HepG2 (cell line): ENCODE measurements around the gene IL22. TPM values are rescaled to one million over a fixed set of nuclear protein-coding genes. Genes with fewer than 3 reads are reported as not detected.

Source experiments
- ATAC-seq: fragments of 200-7000 bp; cut with Tn5 transposase; 3 replicates; pipeline ENCODE4 v1.9.1; 2020; ENCODE audit warnings: mild to moderate bottlenecking, moderate library complexity
- BruUV-seq: library from RNA; stranded (reverse); fragments of 400-500 nt; replicated peaks from 2 replicates; lab custom pipeline; 2021; lab: Mats Ljungman, UMichigan
- CTCF ChIA-PET: fragments of 300-600 bp; formaldehyde crosslinking; extraction: SDS; loops from one replicate; lab custom pipeline; 2021; ENCODE audit warnings: low total read pairs, inconsistent platforms, low intra/inter-chr PET ratio; lab: Yijun Ruan, JAX
- POLR2A ChIA-PET: fragments of 350-600 bp; sonication (Branson Sonifier 250); formaldehyde crosslinking; loops from one replicate; lab custom pipeline; 2020; ENCODE audit warnings: antibody characterized with exemption, inconsistent platforms; lab: Yijun Ruan, JAX
- DNase-seq: peaks from one replicate; pipeline ENCODE4 v3.0.0-alpha.2; 2015; ENCODE audit warnings: low spot score
- FAIRE-seq: peaks from 3 replicates; lab custom pipeline; 2011; peaks lifted over from hg19 to GRCh38; lab: Jason Lieb, UNC
- H2AFZ ChIP-seq: one replicate; pipeline ENCODE4 v1.6.1; 2011; ENCODE audit warnings: low read length, inconsistent platforms
- H3K27ac ChIP-seq: fragments of 300-600 bp; 3 replicates; pipeline ENCODE4 v1.8.0; 2011; ENCODE audit warnings: mixed run types, mild to moderate bottlenecking, mixed read lengths, low read length, inconsistent platforms; ENCODE audit not compliant: insufficient read depth; ENCODE audit errors: extremely low read length
- H3K27me3 ChIP-seq, 2 experiments: fragments of 200-600 bp in 1 of 2; 2 replicates in 1 of 2; 3 replicates in 1 of 2; pipeline versions ENCODE4 v1.6.0 to v1.8.0; 2011; ENCODE audit warnings: low read length in 2 of 2, mild to moderate bottlenecking in 2 of 2, moderate library complexity in 2 of 2, inconsistent platforms in 1 of 2; ENCODE audit not compliant: insufficient read depth in 2 of 2, control insufficient read depth in 1 of 2
- H3K36me3 ChIP-seq, 2 experiments: fragments of 200-600 bp in 1 of 2; replicated peaks in 1 of 2; 2 replicates in 1 of 2; 3 replicates in 1 of 2; pipeline versions ENCODE4 v1.5.1 to v1.8.0; 2011; ENCODE audit warnings: low read length in 2 of 2, inconsistent platforms in 1 of 2; ENCODE audit not compliant: insufficient read depth in 2 of 2, control insufficient read depth in 1 of 2
- H3K4me1 ChIP-seq: 2 replicates; pipeline ENCODE4 v1.5.1; 2012; ENCODE audit warnings: low read length, inconsistent platforms; ENCODE audit not compliant: insufficient read depth
- H3K4me2 ChIP-seq: 2 replicates; pipeline ENCODE4 v1.6.0; 2011; ENCODE audit warnings: low read depth, low read length, inconsistent platforms
- H3K4me3 ChIP-seq, 3 experiments: fragments of 200-600 bp in 1 of 3; sonication (generic), shearing (Covaris generic) in 1 of 3; replicated peaks in 1 of 3; 2 replicates each; pipeline ENCODE4 v1.5.1; 2011 to 2016; ENCODE audit warnings: low read length in 3 of 3, inconsistent platforms in 2 of 3, low read depth in 2 of 3, mild to moderate bottlenecking in 2 of 3, control low read depth in 1 of 3, mixed read lengths in 1 of 3; ENCODE audit not compliant: insufficient read depth in 1 of 3
- H3K79me2 ChIP-seq: one replicate; pipeline ENCODE4 v1.6.1; 2011; ENCODE audit warnings: low read length, inconsistent platforms; ENCODE audit not compliant: insufficient read depth
- H3K9ac ChIP-seq: 2 replicates; pipeline ENCODE4 v1.6.0; 2011; ENCODE audit warnings: mild to moderate bottlenecking, low read depth, low read length, inconsistent platforms; ENCODE audit not compliant: insufficient read depth
- H3K9me3 ChIP-seq: 2 replicates; pipeline ENCODE4 v1.5.1; 2012; ENCODE audit warnings: mild to moderate bottlenecking, low read length
- H4K20me1 ChIP-seq: 2 replicates; pipeline ENCODE4 v1.6.0; 2011; ENCODE audit warnings: inconsistent platforms, mild to moderate bottlenecking, low read length, moderate library complexity; ENCODE audit not compliant: insufficient read depth
- ATF1 ChIP-seq: IDR thresholded peaks from 2 replicates; pipeline ENCODE4 v1.6.1; 2016; ENCODE audit warnings: mild to moderate bottlenecking, control low read depth
- BHLHE40 ChIP-seq: IDR thresholded peaks from 2 replicates; pipeline ENCODE4 v1.6.1; 2011; ENCODE audit warnings: low read length, improper control_type of control experiment
- KLF16 ChIP-seq, 2 experiments: sonication (generic) in 1 of 2; formaldehyde crosslinking in 1 of 2; IDR thresholded peaks; 2 replicates each; pipeline versions ENCODE4 v1.6.1 to v1.8.0; 2016 to 2023; ENCODE audit warnings: missing genetic modification reagents in 2 of 2, missing compliant biosample characterization in 1 of 2
- MEIS2 ChIP-seq: sonication (generic); formaldehyde crosslinking; IDR thresholded peaks from 2 replicates; pipeline ENCODE4 v1.9.0; 2021; ENCODE audit warnings: mild to moderate bottlenecking, missing genetic modification reagents
- MLX ChIP-seq: IDR thresholded peaks from 2 replicates; pipeline ENCODE4 v1.6.1; 2016
- SNAPC4 ChIP-seq: sonication (generic); formaldehyde crosslinking; IDR thresholded peaks from 2 replicates; pipeline ENCODE4 v1.4.0; 2020; ENCODE audit warnings: mild to moderate bottlenecking, missing genetic modification reagents
- SP2 ChIP-seq: sonication (generic); formaldehyde crosslinking; IDR thresholded peaks from 2 replicates; pipeline ENCODE4 v1.5.1; 2020; ENCODE audit warnings: mild to moderate bottlenecking, missing genetic modification reagents
- ZNF253 ChIP-seq: sonication (generic); formaldehyde crosslinking; IDR thresholded peaks from 2 replicates; pipeline ENCODE4 v1.8.0; 2022; ENCODE audit warnings: mild to moderate bottlenecking, missing genetic modification reagents, borderline replicate concordance
- ZNF33A ChIP-seq: sonication (generic); formaldehyde crosslinking; IDR thresholded peaks from 2 replicates; pipeline ENCODE4 v1.5.1; 2020; ENCODE audit warnings: missing genetic modification reagents, mild to moderate bottlenecking, moderate library complexity, borderline replicate concordance
- ZNF660 ChIP-seq: sonication (generic); formaldehyde crosslinking; IDR thresholded peaks from 2 replicates; pipeline ENCODE4 v1.5.1; 2020; ENCODE audit warnings: mild to moderate bottlenecking, low read depth, missing genetic modification reagents, borderline replicate concordance
- WGBS: methylation state at CpG from one replicate; pipeline ENCODE4 v1.1.6; 2017; ENCODE audit warnings: low lambda C conversion rate; 5-methylcytosine and 5-hydroxymethylcytosine counted together
- in situ Hi-C: cut with HindIII; loops from 2 replicates; pipeline ENCODE4 v1.10.0; 2017; ENCODE audit warnings: low pct_unique_long_range_greater_than_20kb; ENCODE audit not compliant: extremely low pct_ligation_motif_present
- intact Hi-C: fragments of 100-400 bp; cut with micrococcal nuclease; formaldehyde crosslinking; loops from one replicate; pipeline ENCODE4 v1.10.0; 2022; ENCODE audit not compliant: unreplicated experiment
- polyA plus RNA-seq, 8 experiments: library from polyadenylated mRNA; depleted of rRNA in 3 of 8; stranded (reverse) in 7 of 8; unstranded in 1 of 8; fragments of >200 nt; fragmentation: Illumina TruSeq in 4 of 8; extraction: Trizol in 4 of 8; gene quantifications; 2 replicates each; pipeline versions ENCODE4 v1.2.1 to v1.2.3, GENCODE V29; 2011 to 2016; ENCODE audit warnings: low read depth in 4 of 8, missing spikeins in 1 of 8, mixed read lengths in 1 of 8; ENCODE audit not compliant: insufficient read depth in 1 of 8
- total RNA-seq, 5 experiments: library from RNA; depleted of rRNA; stranded (reverse); fragments of >200 nt; fragmentation: Illumina TruSeq; extraction: Trizol; gene quantifications; 2 replicates each; pipeline ENCODE4 v1.2.3, GENCODE V29; 2016; ENCODE audit warnings: low read depth in 1 of 5
- TF ChIP-seq, protein P1 (sequence below): sonication (generic); formaldehyde crosslinking; IDR thresholded peaks from 2 replicates; pipeline ENCODE4 v1.4.0; 2020; ENCODE audit warnings: missing genetic modification reagents, mild to moderate bottlenecking, borderline replicate concordance

The IL22 gene
- total and polyA plus RNA-seq, 2 of the 13 experiments (the other 11 are each of a cell fraction or from before 2014, with no cell fraction given) = not detected

DNA sequence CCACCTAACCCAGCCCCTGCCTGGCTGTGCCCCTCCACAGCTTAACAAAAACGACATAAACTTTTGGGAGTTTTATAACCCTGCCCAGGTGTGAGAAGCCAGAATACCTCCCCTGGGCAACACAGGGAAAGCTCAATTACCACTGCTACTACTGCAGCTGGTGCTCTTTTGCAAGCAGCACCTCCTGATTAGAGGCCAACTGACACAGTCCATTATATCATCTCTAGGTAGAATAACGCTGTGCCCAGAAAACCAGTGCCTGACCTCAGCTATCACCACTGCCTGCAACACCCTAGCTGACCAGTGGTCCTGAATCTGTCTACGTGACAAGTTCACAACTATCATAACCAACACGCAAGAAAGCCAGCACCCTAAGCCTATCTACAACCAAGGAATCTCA, 44.5 kb upstream of the IL22 start:
- Histone ChIP-seq H2AFZ (no peak overlapping the region), H3K9me3 (no peaks in the 10 kb centered on the region), H3K27ac (no peak overlapping the region), H3K4me2 (no peak overlapping the region), H3K27me3 (no peaks in the 10 kb centered on the region), H3K4me3 (no peak overlapping the region), H3K4me1 (no peaks in the 10 kb centered on the region), H3K9ac (no peak overlapping the region), H3K36me3 (no peaks in the 10 kb centered on the region; a peak in 1 of 5 replicates), H4K20me1 (no peaks in the 10 kb centered on the region), H3K79me2 (no peaks in the 10 kb centered on the region)
- ChIA-PET POLR2A (no interaction called here), CTCF (no interaction called here)
- in situ Hi-C loops (no loop called here), intact Hi-C loops (no loop called here)
- DNase-seq (no peak), ATAC-seq (no peak), FAIRE-seq (no peak)
- no TSS peak for BruUV-seq
- TF ChIP-seq BHLHE40 (no peak), ZNF253 (CRISPR knock-in tag) (no peak), KLF16 (CRISPR knock-in tag; IDR thresholded peaks at IDR 0.05) (no peak), ATF1 (CRISPR knock-in tag) (no peak), SP2 (CRISPR knock-in tag) (no peak), ZNF660 (no peak)
- WGBS = 85% methylated on average over 4 of the region's 4 CpGs

DNA sequence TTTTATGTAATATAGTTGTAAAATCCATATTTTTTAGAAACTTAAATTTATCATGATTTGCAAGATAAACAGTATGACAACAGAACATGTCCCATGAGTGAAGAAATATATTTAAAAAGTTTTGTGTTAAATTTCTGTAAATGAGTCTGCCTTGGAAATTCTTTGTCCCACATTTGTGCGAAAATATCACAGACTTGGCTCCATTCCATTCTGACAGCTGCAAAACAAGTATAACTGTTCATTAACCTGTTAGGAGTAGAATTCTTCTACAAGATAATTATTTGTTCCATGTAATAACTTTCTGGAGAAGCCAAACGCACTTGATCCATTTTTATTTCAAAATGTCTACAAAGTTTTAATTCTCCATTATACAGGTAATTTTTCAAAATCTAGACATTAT, 40.8 kb upstream of the IL22 start:
- DNase-seq (no peak), FAIRE-seq (no peak), ATAC-seq (no peak)
- in situ Hi-C loops (no loop called here), intact Hi-C loops (no loop called here)
- Histone ChIP-seq H3K9ac (no peak overlapping the region), H3K79me2 (no peaks in the 10 kb centered on the region), H3K4me3 (no peak overlapping the region), H4K20me1 (no peaks in the 10 kb centered on the region), H3K9me3 (no peaks in the 10 kb centered on the region), H3K36me3 (no peaks in the 10 kb centered on the region; a peak in 1 of 5 replicates), H3K4me1 (no peaks in the 10 kb centered on the region), H3K27me3 (no peaks in the 10 kb centered on the region), H3K4me2 (no peak overlapping the region), H2AFZ (no peak overlapping the region), H3K27ac (no peak overlapping the region)
- POLR2A ChIA-PET = no interaction called here
- CTCF ChIA-PET = no interaction called here
- 91% methylated on average over 2 of the region's 2 CpGs for WGBS
- no TSS peak for BruUV-seq
- no peak for TF ChIP-seq MEIS2
- TF ChIP-seq ZNF33A (CRISPR knock-in tag) = no peak
- TF ChIP-seq SNAPC4 (CRISPR knock-in tag) = no peak
- no peak for TF ChIP-seq MLX (CRISPR knock-in tag)
- TF ChIP-seq, protein P1, sequence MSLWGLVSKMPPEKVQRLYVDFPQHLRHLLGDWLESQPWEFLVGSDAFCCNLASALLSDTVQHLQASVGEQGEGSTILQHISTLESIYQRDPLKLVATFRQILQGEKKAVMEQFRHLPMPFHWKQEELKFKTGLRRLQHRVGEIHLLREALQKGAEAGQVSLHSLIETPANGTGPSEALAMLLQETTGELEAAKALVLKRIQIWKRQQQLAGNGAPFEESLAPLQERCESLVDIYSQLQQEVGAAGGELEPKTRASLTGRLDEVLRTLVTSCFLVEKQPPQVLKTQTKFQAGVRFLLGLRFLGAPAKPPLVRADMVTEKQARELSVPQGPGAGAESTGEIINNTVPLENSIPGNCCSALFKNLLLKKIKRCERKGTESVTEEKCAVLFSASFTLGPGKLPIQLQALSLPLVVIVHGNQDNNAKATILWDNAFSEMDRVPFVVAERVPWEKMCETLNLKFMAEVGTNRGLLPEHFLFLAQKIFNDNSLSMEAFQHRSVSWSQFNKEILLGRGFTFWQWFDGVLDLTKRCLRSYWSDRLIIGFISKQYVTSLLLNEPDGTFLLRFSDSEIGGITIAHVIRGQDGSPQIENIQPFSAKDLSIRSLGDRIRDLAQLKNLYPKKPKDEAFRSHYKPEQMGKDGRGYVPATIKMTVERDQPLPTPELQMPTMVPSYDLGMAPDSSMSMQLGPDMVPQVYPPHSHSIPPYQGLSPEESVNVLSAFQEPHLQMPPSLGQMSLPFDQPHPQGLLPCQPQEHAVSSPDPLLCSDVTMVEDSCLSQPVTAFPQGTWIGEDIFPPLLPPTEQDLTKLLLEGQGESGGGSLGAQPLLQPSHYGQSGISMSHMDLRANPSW (CRISPR knock-in tag) = no peak
